Measurements from ENCODE around the gene TSPAN4. TPM values are rescaled to one million over a fixed set of nuclear protein-coding genes. Genes with fewer than 3 reads are reported as not detected.

The TSPAN4 gene
- total RNA-seq, 2 experiments from 2014 or later, result 1.6 to 2.0 TPM

DNA sequence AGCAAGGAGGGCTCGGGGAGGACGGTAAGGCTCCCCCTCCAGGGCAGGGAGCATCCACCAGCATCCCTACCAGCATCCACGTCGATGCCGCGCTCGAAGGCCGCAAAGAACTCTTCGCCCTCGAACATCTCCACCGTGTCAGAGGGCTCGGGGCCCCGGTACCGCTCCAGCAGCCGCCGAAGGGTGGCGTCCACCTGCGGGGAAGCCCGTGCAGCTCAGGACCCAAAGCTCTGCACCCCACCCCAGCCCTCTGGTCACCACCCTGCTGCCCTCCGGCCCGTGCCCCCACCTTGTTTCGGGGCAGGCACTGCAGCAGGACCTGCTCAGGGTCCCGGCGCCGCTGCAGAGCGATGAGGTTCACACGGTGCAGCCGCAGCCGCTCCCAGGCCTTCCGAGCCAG is 42.2 kb upstream of the TSPAN4 start:
- Histone ChIP-seq H3K27me3 (ENCODE audit: control insufficient read depth in 1 of 2, insufficient read depth in 2 of 2, low read length in 2 of 2) (no peaks in the 10 kb centered on the region), H3K27ac (ENCODE audit: low read depth in 1 of 2, low read length in 2 of 2) (no peak overlapping the region), H3K4me3 (ENCODE audit: low read length) (no peak overlapping the region), H3K36me3 (ENCODE audit: insufficient read depth, low read length) (peaks cover 29% of the 10 kb centered on the region), H3K9me3 (ENCODE audit: control insufficient read depth in 1 of 2, insufficient read depth in 1 of 2, low read length in 2 of 2) (no peaks in the 10 kb centered on the region), H3K4me1 (ENCODE audit: insufficient read depth, low read length) (peaks cover 64% of the 10 kb centered on the region)
- intact Hi-C loops (cut with DNase I, micrococcal nuclease), result loop anchor here in 1 of 2 experiments (10.0 kb wide), 1 partner anchor 566 kb away; the partner anchor contains the start of genes PSMD13 and SIRT3
- DNase-seq, result no peak
- TF ChIP-seq, protein P1, sequence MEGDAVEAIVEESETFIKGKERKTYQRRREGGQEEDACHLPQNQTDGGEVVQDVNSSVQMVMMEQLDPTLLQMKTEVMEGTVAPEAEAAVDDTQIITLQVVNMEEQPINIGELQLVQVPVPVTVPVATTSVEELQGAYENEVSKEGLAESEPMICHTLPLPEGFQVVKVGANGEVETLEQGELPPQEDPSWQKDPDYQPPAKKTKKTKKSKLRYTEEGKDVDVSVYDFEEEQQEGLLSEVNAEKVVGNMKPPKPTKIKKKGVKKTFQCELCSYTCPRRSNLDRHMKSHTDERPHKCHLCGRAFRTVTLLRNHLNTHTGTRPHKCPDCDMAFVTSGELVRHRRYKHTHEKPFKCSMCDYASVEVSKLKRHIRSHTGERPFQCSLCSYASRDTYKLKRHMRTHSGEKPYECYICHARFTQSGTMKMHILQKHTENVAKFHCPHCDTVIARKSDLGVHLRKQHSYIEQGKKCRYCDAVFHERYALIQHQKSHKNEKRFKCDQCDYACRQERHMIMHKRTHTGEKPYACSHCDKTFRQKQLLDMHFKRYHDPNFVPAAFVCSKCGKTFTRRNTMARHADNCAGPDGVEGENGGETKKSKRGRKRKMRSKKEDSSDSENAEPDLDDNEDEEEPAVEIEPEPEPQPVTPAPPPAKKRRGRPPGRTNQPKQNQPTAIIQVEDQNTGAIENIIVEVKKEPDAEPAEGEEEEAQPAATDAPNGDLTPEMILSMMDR (IDR thresholded peaks at IDR 0.05), result no peak
- Mint-ChIP-seq H3K36me3 (ENCODE audit: low read depth) (peaks cover 6% of the 10 kb centered on the region), H3K27me3 (no peaks in the 10 kb centered on the region), H3K27ac (no peak overlapping the region), H3K9me3 (no peaks in the 10 kb centered on the region), H3K4me1 (ENCODE audit: low read depth) (peaks cover 16% of the 10 kb centered on the region), H3K4me3 (no peak overlapping the region)
- no peak for ATAC-seq (ENCODE audit: poor library complexity)
- ChIA-PET CTCF (no interaction called here), POLR2A (interaction anchor here (0.9 to 1.0 kb wide), 2 partner anchors 9 to 19 kb away, joined by 3 read pairs; partner anchors contain the start of gene RPLP2)

DNA sequence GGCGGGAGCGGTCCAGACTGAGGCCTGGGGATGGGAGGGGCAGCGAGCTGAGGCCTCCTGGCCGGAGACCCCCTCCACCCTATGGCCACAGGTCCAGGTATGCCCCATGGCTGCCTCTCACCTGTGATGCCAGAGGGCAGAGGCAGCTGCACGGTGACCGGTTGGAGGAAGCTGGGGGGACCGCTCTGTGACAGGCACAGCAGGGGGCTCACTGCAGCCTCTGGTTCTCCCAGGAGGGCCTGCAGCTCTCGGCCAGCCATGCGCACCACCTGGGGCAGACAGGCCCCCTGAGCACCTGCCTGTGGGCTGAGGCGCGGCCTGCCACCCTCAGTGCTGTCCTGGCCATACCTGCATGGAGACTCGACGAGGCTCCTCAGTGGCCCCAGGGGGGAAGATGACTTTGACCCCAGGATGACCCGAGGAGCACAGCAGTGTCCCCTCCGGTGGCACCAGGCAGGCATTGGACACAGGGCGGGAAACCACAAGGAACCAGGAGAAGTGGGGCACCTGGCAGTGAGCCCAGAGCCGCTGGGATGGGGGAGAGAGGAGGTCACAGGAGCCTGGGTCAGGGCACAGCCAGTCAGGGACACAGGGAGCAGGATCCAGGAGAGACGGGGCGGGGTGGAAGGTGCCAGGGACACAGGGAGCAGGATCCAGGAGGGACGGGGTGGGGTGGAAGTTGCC is 41.4 kb upstream of the TSPAN4 start:
- TF ChIP-seq, protein P1 (IDR thresholded peaks at IDR 0.05), result no peak
- no peaks in the 10 kb centered on the region for H3K9me3 Mint-ChIP-seq
- no peaks in the 10 kb centered on the region for H3K9me3 ChIP-seq (ENCODE audit: control insufficient read depth in 1 of 2, insufficient read depth in 1 of 2, low read length in 2 of 2)
- ATAC-seq (ENCODE audit: poor library complexity) (no peak), DNase-seq (no peak)
- no peak overlapping the region for H3K27ac Mint-ChIP-seq
- H3K27ac ChIP-seq (ENCODE audit: low read depth in 1 of 2, low read length in 2 of 2), result no peak overlapping the region
- intact Hi-C loops (cut with DNase I, micrococcal nuclease), result loop anchor here in 1 of 2 experiments (10.0 kb wide), 1 partner anchor 566 kb away; the partner anchor contains the start of genes PSMD13 and SIRT3
- POLR2A ChIA-PET, result interaction anchor here (0.9 to 1.0 kb wide), 3 partner anchors 8 to 18 kb away, joined by 3 read pairs; partner anchors contain the start of gene RPLP2
- no peaks in the 10 kb centered on the region for H3K27me3 ChIP-seq (ENCODE audit: control insufficient read depth in 1 of 2, insufficient read depth in 2 of 2, low read length in 2 of 2)
- H3K36me3 Mint-ChIP-seq (ENCODE audit: low read depth), result peaks cover 2% of the 10 kb centered on the region
- no peak overlapping the region for H3K4me3 ChIP-seq (ENCODE audit: low read length)
- H3K4me1 ChIP-seq (ENCODE audit: insufficient read depth, low read length), result peaks cover 60% of the 10 kb centered on the region
- H3K27me3 Mint-ChIP-seq, result no peaks in the 10 kb centered on the region
- peaks cover 12% of the 10 kb centered on the region for H3K4me1 Mint-ChIP-seq (ENCODE audit: low read depth)
- CTCF ChIA-PET, result no interaction called here
- no peak overlapping the region for H3K4me3 Mint-ChIP-seq
- H3K36me3 ChIP-seq (ENCODE audit: insufficient read depth, low read length), result peaks cover 29% of the 10 kb centered on the region

DNA sequence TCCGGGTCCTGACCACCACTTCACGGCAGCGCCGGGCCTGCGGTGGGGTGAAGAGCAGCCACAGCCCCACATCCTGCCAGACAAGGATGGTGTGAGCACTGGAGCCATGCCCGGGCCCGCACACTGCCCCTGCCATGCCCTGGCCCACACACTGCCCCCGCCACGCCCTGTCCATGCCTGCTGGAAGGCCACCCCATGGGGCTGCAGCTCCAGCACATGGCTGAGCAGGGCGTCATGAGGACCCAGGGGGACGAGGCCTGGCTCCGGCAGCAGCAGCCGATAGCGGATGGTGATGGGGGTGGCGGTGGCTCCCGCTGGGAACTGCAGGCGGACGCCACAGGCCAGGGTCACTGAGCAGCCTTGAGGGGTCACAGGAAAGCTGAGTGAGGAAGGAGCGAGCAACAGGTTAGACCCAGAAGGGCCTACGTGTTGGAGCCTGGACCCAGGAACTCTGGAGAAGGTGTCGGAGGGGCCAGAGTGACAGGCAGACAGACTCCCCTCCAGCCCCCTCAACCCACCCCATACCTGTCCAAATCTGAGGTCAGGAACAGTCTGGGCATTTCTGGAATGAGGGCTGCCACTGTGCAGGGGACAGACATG is 40.5 kb upstream of the TSPAN4 start:
- POLR2A ChIA-PET, result interaction anchor here (1.0 to 5.6 kb wide), 2 partner anchors 11 to 18 kb away, joined by 3 to 31 read pairs; partner anchors contain the start of gene PNPLA2
- H3K36me3 Mint-ChIP-seq (ENCODE audit: low read depth), result no peaks in the 10 kb centered on the region

More for the DNA sequence above, 40.5 kb upstream of the TSPAN4 start:
- Histone ChIP-seq H3K27ac (ENCODE audit: low read depth in 1 of 2, low read length in 2 of 2) (no peak overlapping the region), H3K36me3 (ENCODE audit: insufficient read depth, low read length) (peaks cover 29% of the 10 kb centered on the region), H3K4me3 (ENCODE audit: low read length) (no peak overlapping the region), H3K9me3 (ENCODE audit: control insufficient read depth in 1 of 2, insufficient read depth in 1 of 2, low read length in 2 of 2) (no peaks in the 10 kb centered on the region), H3K4me1 (ENCODE audit: insufficient read depth, low read length) (peaks cover 51% of the 10 kb centered on the region), H3K27me3 (ENCODE audit: control insufficient read depth in 1 of 2, insufficient read depth in 2 of 2, low read length in 2 of 2) (no peaks in the 10 kb centered on the region)
- CTCF ChIA-PET, result no interaction called here
- DNase-seq, result no peak
- TF ChIP-seq, protein P1 (IDR thresholded peaks at IDR 0.05), result no peak
- H3K4me1 Mint-ChIP-seq (ENCODE audit: low read depth), result peaks cover 4% of the 10 kb centered on the region
- no peaks in the 10 kb centered on the region for H3K9me3 Mint-ChIP-seq
- no peak overlapping the region for H3K27ac Mint-ChIP-seq
- no peak for ATAC-seq (ENCODE audit: poor library complexity)
- H3K4me3 Mint-ChIP-seq, result peak overlapping the region; percentile 11
- H3K27me3 Mint-ChIP-seq, result no peaks in the 10 kb centered on the region
- intact Hi-C loops (cut with DNase I, micrococcal nuclease), result loop anchor here in 1 of 2 experiments (10.0 kb wide), 1 partner anchor 567 kb away; the partner anchor contains the start of genes PSMD13 and SIRT3

Measured in CD4-positive, alpha-beta T cell (primary cell).